H1 (cell line): Measurements from ENCODE around the gene BACE2. TPM values are rescaled to one million over a fixed set of nuclear protein-coding genes. Genes with fewer than 3 reads are reported as not detected.

Experiments
- BRCA1 ChIP-seq: IDR thresholded peaks from 2 replicates; pipeline ENCODE4 v1.6.1; 2012; ENCODE audit warnings: low read depth, low read length, improper control_type of control experiment
- CBX8 ChIP-seq: fragments of 300-800, 300-1000 bp; sonication (generic); IDR thresholded peaks from 2 replicates; pipeline ENCODE4 v1.7.1; 2016; ENCODE audit warnings: low read depth, low read length, borderline replicate concordance
- CTBP2 ChIP-seq: IDR thresholded peaks from 2 replicates; pipeline ENCODE4 v1.7.0; 2011; ENCODE audit warnings: borderline replicate concordance, mild to moderate bottlenecking, moderate library complexity, mixed read lengths, low read length; ENCODE audit not compliant: insufficient read depth, insufficient read length
- GABPA ChIP-seq: IDR thresholded peaks from 2 replicates; pipeline ENCODE4 v1.6.1; 2011; ENCODE audit warnings: mild to moderate bottlenecking, low read length, moderate library complexity, borderline replicate concordance; ENCODE audit not compliant: insufficient read depth
- RNF2 ChIP-seq: fragments of 200-900, 300-1000 bp; sonication (generic); IDR thresholded peaks from 2 replicates; pipeline ENCODE4 v1.7.1; 2016; ENCODE audit warnings: borderline replicate concordance, low read depth, mild to moderate bottlenecking, antibody characterized with exemption, low read length; ENCODE audit not compliant: poor library complexity, severe bottlenecking; ENCODE audit errors: missing control alignments
- polyA plus RNA-seq, 7 experiments: library from polyadenylated mRNA; depleted of rRNA in 3 of 7; stranded (reverse) in 5 of 7; unstranded in 2 of 7; fragments of >200 nt in 5 of 7; fragments of 200-250 nt in 2 of 7; gene quantifications; 1 replicate in 5 of 7; 2 replicates in 1 of 7; 4 replicates in 1 of 7; pipeline versions ENCODE4 v1.2.1 to v1.2.3, GENCODE V29; 2011 to 2013; ENCODE audit warnings: missing spikeins in 2 of 7, mixed read lengths in 2 of 7
- total RNA-seq: library from RNA; stranded (reverse); fragmentation: NEBNext Ultra II Directional; extraction: Animal tissue kit (Norgen Biotek cat#: 25700); gene quantifications from 2 replicates; pipeline ENCODE4 v1.2.1, GENCODE V29; 2021

Gene BACE2
- total and polyA plus RNA-seq, 2 of the 8 experiments (the other 6 are each of a cell fraction or from before 2014, with no cell fraction given), result 8.1 to 10.9 TPM

GRCh38 chr21:41247561-41248545 lies 79.9 kb downstream of the BACE2 start (continued):
- TF ChIP-seq RNF2, result no peak
- no peak for TF ChIP-seq CTBP2
- TF ChIP-seq GABPA, result no peak
- TF ChIP-seq CBX8, result no peak
- no peak for TF ChIP-seq BRCA1
